IMR-90 (cell line): ENCODE data around the gene C6orf118. TPM values are rescaled to one million over a fixed set of nuclear protein-coding genes. Genes with fewer than 3 reads are reported as not detected.

ENCODE experiments used
- ATAC-seq: fragments of 200-7000 bp; cut with Tn5 transposase; 2 replicates; pipeline ENCODE4 v1.9.1; 2020; ENCODE audit warnings: low read depth, mild to moderate bottlenecking, moderate library complexity
- BruUV-seq: library from RNA; stranded (reverse); fragments of 400-500 nt; replicated peaks from 2 replicates; lab custom pipeline; 2021; lab: Mats Ljungman, UMichigan
- CTCF ChIA-PET: fragments of 300-600 bp; formaldehyde crosslinking; extraction: SDS; loops from one replicate; lab custom pipeline; 2021; ENCODE audit warnings: antibody characterized with exemption; lab: Yijun Ruan, JAX
- POLR2A ChIA-PET: fragments of 300-600 bp; sonication (Branson Sonifier 250); formaldehyde crosslinking; loops from one replicate; lab custom pipeline; 2022; ENCODE audit warnings: antibody characterized with exemption; ENCODE audit not compliant: unreplicated experiment; lab: Charles Lee
- DNase-seq: peaks from one replicate; pipeline ENCODE4 v3.0.0; 2013
- H2AFZ ChIP-seq: replicated peaks from 2 replicates; pipeline ENCODE3; 2013; ENCODE audit warnings: low read length, mild to moderate bottlenecking; ENCODE audit not compliant: poor library complexity
- H2AK5ac ChIP-seq: 2 replicates; pipeline ENCODE4 v1.6.1; 2013; ENCODE audit warnings: low read depth, low read length, inconsistent platforms
- H2AK9ac ChIP-seq: replicated peaks from 2 replicates; pipeline ENCODE3; 2013; ENCODE audit warnings: mild to moderate bottlenecking, low read depth, low read length, moderate library complexity; ENCODE audit not compliant: poor library complexity
- H2BK120ac ChIP-seq: 2 replicates; pipeline ENCODE4 v1.6.1; 2013; ENCODE audit warnings: low read depth, low read length, inconsistent platforms
- H2BK15ac ChIP-seq: 3 replicates; pipeline ENCODE4 v1.6.1; 2013; ENCODE audit warnings: low read depth, low read length, inconsistent platforms
- H2BK20ac ChIP-seq: 2 replicates; pipeline ENCODE4 v1.6.1; 2013; ENCODE audit warnings: low read depth, mild to moderate bottlenecking, inconsistent platforms, low read length, moderate library complexity
- H2BK5ac ChIP-seq: 2 replicates; pipeline ENCODE4 v1.6.1; 2013; ENCODE audit warnings: mild to moderate bottlenecking, low read depth, low read length, inconsistent platforms; ENCODE audit not compliant: poor library complexity, severe bottlenecking
- H3K14ac ChIP-seq: replicated peaks from 2 replicates; pipeline ENCODE4 v1.6.1; 2013; ENCODE audit warnings: low read depth, low read length, inconsistent platforms
- H3K18ac ChIP-seq: 2 replicates; pipeline ENCODE4 v1.6.1; 2013; ENCODE audit warnings: low read depth, low read length, control low read depth
- H3K23ac ChIP-seq: 2 replicates; pipeline ENCODE4 v1.6.1; 2013; ENCODE audit warnings: low read depth, low read length, inconsistent platforms
- H3K27ac ChIP-seq: 2 replicates; pipeline ENCODE4 v1.5.1; 2013; ENCODE audit warnings: mild to moderate bottlenecking, control low read depth, low read length; ENCODE audit not compliant: insufficient read depth
- H3K27me3 ChIP-seq: 2 replicates; pipeline ENCODE4 v1.6.1; 2013; ENCODE audit warnings: low read length; ENCODE audit not compliant: control insufficient read depth, insufficient read depth
- H3K36me3 ChIP-seq: 2 replicates; pipeline ENCODE4 v1.6.1; 2013; ENCODE audit warnings: low read length, mixed read lengths; ENCODE audit not compliant: control insufficient read depth, insufficient read depth
- H3K4ac ChIP-seq: 2 replicates; pipeline ENCODE4 v1.6.1; 2013; ENCODE audit warnings: low read depth, low read length, inconsistent platforms
- H3K4me1 ChIP-seq: 2 replicates; pipeline ENCODE4 v1.6.1; 2013; ENCODE audit warnings: low read length, mixed read lengths; ENCODE audit not compliant: control insufficient read depth, insufficient read depth
- H3K4me2 ChIP-seq: 2 replicates; pipeline ENCODE4 v1.6.1; 2013; ENCODE audit warnings: low read depth, mild to moderate bottlenecking, control low read depth, low read length, moderate library complexity
- H3K4me3 ChIP-seq: 2 replicates; pipeline ENCODE4 v1.5.1; 2013; ENCODE audit warnings: low read depth, mild to moderate bottlenecking, control low read depth, low read length, moderate library complexity; ENCODE audit not compliant: insufficient read depth
- H3K56ac ChIP-seq: 2 replicates; pipeline ENCODE4 v1.6.1; 2013; ENCODE audit warnings: low read length, inconsistent platforms; ENCODE audit not compliant: insufficient read depth; ENCODE audit errors: extremely low read depth
- H3K79me1 ChIP-seq, 2 experiments: 2 replicates each; pipeline ENCODE4 v1.6.1; 2013; ENCODE audit warnings: low read length in 2 of 2, inconsistent platforms in 1 of 2, low read depth in 1 of 2
- H3K9ac ChIP-seq: 2 replicates; pipeline ENCODE4 v1.6.1; 2013; ENCODE audit warnings: low read depth, low read length, control low read depth
- H3K9me1 ChIP-seq: 2 replicates; pipeline ENCODE4 v1.6.1; 2013; ENCODE audit warnings: low read length, inconsistent platforms; ENCODE audit not compliant: insufficient read depth
- H3K9me3 ChIP-seq: 2 replicates; pipeline ENCODE4 v1.6.1; 2013; ENCODE audit warnings: low read length; ENCODE audit not compliant: control insufficient read depth, insufficient read depth
- H4K20me1 ChIP-seq: 2 replicates; pipeline ENCODE4 v1.6.1; 2013; ENCODE audit warnings: low read length, inconsistent platforms; ENCODE audit not compliant: insufficient read depth
- H4K5ac ChIP-seq: 2 replicates; pipeline ENCODE4 v1.6.1; 2013; ENCODE audit warnings: mild to moderate bottlenecking, low read depth, low read length, control low read depth
- H4K8ac ChIP-seq, 2 experiments: 2 replicates each; pipeline ENCODE4 v1.6.1; 2013; ENCODE audit warnings: low read depth in 2 of 2, low read length in 2 of 2, control low read depth in 1 of 2, inconsistent platforms in 1 of 2
- H4K91ac ChIP-seq: 2 replicates; pipeline ENCODE4 v1.6.1; 2013; ENCODE audit warnings: low read depth, low read length, inconsistent platforms; ENCODE audit not compliant: insufficient read depth
- BHLHE40 ChIP-seq: fragments of 150-350 bp; IDR thresholded peaks from 2 replicates; pipeline ENCODE4 v1.6.1; 2016; ENCODE audit warnings: mild to moderate bottlenecking, low read depth, low read length
- CEBPB ChIP-seq: IDR thresholded peaks from 2 replicates; pipeline ENCODE4 v1.6.1; 2012; ENCODE audit warnings: low read depth, low read length, improper control_type of control experiment
- CHD1 ChIP-seq: IDR thresholded peaks from 2 replicates; pipeline ENCODE4 v1.6.1; 2012; ENCODE audit warnings: low read depth, low read length, improper control_type of control experiment
- ELK1 ChIP-seq: fragments of 150-350 bp; IDR thresholded peaks from 2 replicates; pipeline ENCODE4 v1.6.1; 2016; ENCODE audit warnings: low read depth, mild to moderate bottlenecking, low read length, moderate library complexity, borderline replicate concordance
- FOS ChIP-seq: fragments of 150-350 bp; IDR thresholded peaks from 2 replicates; pipeline ENCODE4 v1.6.1; 2016; ENCODE audit warnings: low read depth, low read length
- MAZ ChIP-seq: IDR thresholded peaks from 2 replicates; pipeline ENCODE4 v1.6.1; 2012; ENCODE audit warnings: low read depth, mild to moderate bottlenecking, low read length, improper control_type of control experiment, moderate library complexity, borderline replicate concordance
- MXI1 ChIP-seq: IDR thresholded peaks from 2 replicates; pipeline ENCODE4 v1.6.1; 2012; ENCODE audit warnings: low read depth, mild to moderate bottlenecking, low read length, moderate library complexity, borderline replicate concordance
- POLR2A ChIP-seq: IDR thresholded peaks from 2 replicates; pipeline ENCODE4 v1.6.1; 2012; ENCODE audit warnings: mild to moderate bottlenecking, low read depth, low read length
- RAD21 ChIP-seq: IDR thresholded peaks from 2 replicates; pipeline ENCODE4 v1.6.1; 2012; ENCODE audit warnings: low read length, improper control_type of control experiment
- RCOR1 ChIP-seq: IDR thresholded peaks from 2 replicates; pipeline ENCODE4 v1.6.1; 2012; ENCODE audit warnings: mild to moderate bottlenecking, low read length, improper control_type of control experiment; ENCODE audit not compliant: insufficient replicate concordance
- SMC3 ChIP-seq: fragments of 150-350 bp; IDR thresholded peaks from 2 replicates; pipeline ENCODE4 v1.6.1; 2016; ENCODE audit warnings: low read depth, mild to moderate bottlenecking, antibody characterized with exemption, low read length, moderate library complexity
- USF2 ChIP-seq: fragments of 150-350 bp; IDR thresholded peaks from 2 replicates; pipeline ENCODE4 v1.6.1; 2017; ENCODE audit warnings: mild to moderate bottlenecking, antibody characterized with exemption, low read length, low read depth
- whole genome bisulfite sequencing, 2 experiments: methylation state at CpG; one replicate each; pipeline versions ENCODE4 v1.1.5 to v1.1.7; 2013; ENCODE audit warnings: missing lambda C conversion rate in 2 of 2; ENCODE audit not compliant: insufficient read length in 1 of 2; ENCODE audit errors: extremely low coverage in 2 of 2; 5-methylcytosine and 5-hydroxymethylcytosine counted together
- dilution Hi-C: fragments of 300-500 bp; cut with HindIII; formaldehyde crosslinking; loops from one replicate; pipeline ENCODE4 v1.14.3; 2018; ENCODE audit warnings: low sequenced_read_pairs; ENCODE audit not compliant: unreplicated experiment
- in situ Hi-C: fragments of 300-500 bp; cut with MboI; formaldehyde crosslinking; loops from 3 replicates; pipeline ENCODE4 v1.14.3; 2019; ENCODE audit warnings: low sequenced_read_pairs, inconsistent platforms, mixed read lengths
- intact Hi-C: fragments of 100-400 bp; cut with micrococcal nuclease; formaldehyde crosslinking; loops from 2 replicates; pipeline ENCODE4 v1.10.0; 2022
- polyA plus RNA-seq, 3 experiments: library from polyadenylated mRNA; depleted of rRNA; stranded (reverse); fragments of >200 nt; gene quantifications; 2 replicates each; pipeline ENCODE4 v1.2.3, GENCODE V29; 2012; ENCODE audit warnings: low replicate concordance in 1 of 3
- total RNA-seq: library from RNA; depleted of rRNA; stranded (reverse); fragments of >200 nt; gene quantifications from 2 replicates; pipeline ENCODE4 v1.2.3, GENCODE V29; 2012

The C6orf118 gene
- total and polyA plus RNA-seq, 2 of the 4 experiments (the other 2 are of a cell fraction) = not detected

GRCh38 chr6:165272585-165272984, 36.8 kb downstream of the C6orf118 start:
- DNase-seq = no peak
- Histone ChIP-seq H3K9me3 (peaks cover 6% of the 10 kb centered on the region), H2AK5ac (no peak overlapping the region), H3K23ac (no peak overlapping the region), H4K8ac (no peak overlapping the region), H3K27me3 (no peaks in the 10 kb centered on the region), H2AFZ (no peak overlapping the region), H4K91ac (no peak overlapping the region), H2AK9ac (no peak overlapping the region), H3K27ac (no peak overlapping the region), H4K5ac (no peak overlapping the region), H2BK5ac (no peak overlapping the region), H3K18ac (no peak overlapping the region), H4K20me1 (no peaks in the 10 kb centered on the region), H3K36me3 (no peaks in the 10 kb centered on the region), H3K79me1 (no peaks in the 10 kb centered on the region), H3K9me1 (no peaks in the 10 kb centered on the region), H2BK20ac (no peak overlapping the region), H2BK15ac (no peak overlapping the region), H3K56ac (no peak overlapping the region), H3K4ac (no peak overlapping the region), H3K4me3 (no peak overlapping the region), H3K9ac (no peak overlapping the region), H3K14ac (no peak overlapping the region), H3K4me2 (no peak overlapping the region), H2BK120ac (no peak overlapping the region), H3K4me1 (no peaks in the 10 kb centered on the region)
- no TSS peak for BruUV-seq
- dilution Hi-C loops (no loop called here), intact Hi-C loops (no loop called here), in situ Hi-C loops (no loop called here)
- no peak for ATAC-seq
- TF ChIP-seq MAZ = no peak
- no peak for TF ChIP-seq USF2
- no peak for TF ChIP-seq SMC3
- TF ChIP-seq CEBPB = no peak
- no peak for TF ChIP-seq CHD1
- no peak for TF ChIP-seq BHLHE40
- TF ChIP-seq POLR2A = no peak
- TF ChIP-seq ELK1 = no peak
- TF ChIP-seq RAD21 = no peak
- no peak for TF ChIP-seq MXI1
- TF ChIP-seq FOS = no peak
- TF ChIP-seq RCOR1 = no peak
- WGBS, 2 experiments = 24% methylated on average over 3 of the region's 6 CpGs; no CpG with 5 or more reads in 1 of the 2 experiments
- POLR2A ChIA-PET = no interaction called here
- CTCF ChIA-PET = no interaction called here
